ENCODE results near the gene TLR8. TPM values are rescaled to one million over a fixed set of nuclear protein-coding genes. Genes with fewer than 3 reads are reported as not detected.

Gene TLR8
- total RNA-seq, 1 experiment from 2014 or later = not detected

GRCh38 chrX:12954376-12954775, 48.0 kb downstream of the TLR8 start:
- ATAC-seq (no peak), DNase-seq (ENCODE audit: low read depth, low spot score) (no peak)
- no peaks in the 10 kb centered on the region for H3K27me3 ChIP-seq (ENCODE audit: control insufficient read depth, insufficient read depth, low read length)
- no peak overlapping the region for H3K4me3 ChIP-seq (ENCODE audit: low read depth in 2 of 2, low read length in 2 of 2)
- intact Hi-C loops (cut with micrococcal nuclease; ENCODE audit: unreplicated experiment) = no loop called here
- no peak overlapping the region for H3K27ac ChIP-seq (ENCODE audit: low read length)
- in situ Hi-C loops (cut with HindIII; ENCODE audit: low pct_unique_long_range_greater_than_20kb, low sequenced_read_pairs) = no loop called here
- ChIA-PET POLR2A (no interaction called here), CTCF (no interaction called here)
- no peaks in the 10 kb centered on the region for H3K9me3 ChIP-seq (ENCODE audit: control insufficient read depth, insufficient read depth, low read depth, low read length)
- no peaks in the 10 kb centered on the region for H3K36me3 ChIP-seq (ENCODE audit: control insufficient read depth, insufficient read depth, low read length)
- H3K4me1 ChIP-seq (ENCODE audit: control insufficient read depth, insufficient read depth, low read length) = peaks cover 9% of the 10 kb centered on the region; the same call in 1 of the 2 replicates
- no TSS peak for BruUV-seq (replicated peaks)
- TF ChIP-seq CTCF (IDR thresholded peaks at IDR 0.05) (no peak), SIN3A (IDR thresholded peaks at IDR 0.05; ENCODE audit: borderline replicate concordance, insufficient read depth, low read depth, low read length) (no peak), TCF7L2 (IDR thresholded peaks at IDR 0.05; ENCODE audit: low read depth, low read length) (no peak), POLR2AphosphoS5 (IDR thresholded peaks at IDR 0.05; ENCODE audit: low read depth, low read length) (no peak), REST (IDR thresholded peaks at IDR 0.05; ENCODE audit: insufficient read depth in 1 of 2, low read depth in 2 of 2, low read length in 1 of 2) (no peak)

GRCh38 chrX:12954981-12955380, 48.6 kb downstream of the TLR8 start:
- H3K9me3 ChIP-seq (ENCODE audit: control insufficient read depth, insufficient read depth, low read depth, low read length) = no peaks in the 10 kb centered on the region
- H3K4me1 ChIP-seq (ENCODE audit: control insufficient read depth, insufficient read depth, low read length) = peaks cover 6% of the 10 kb centered on the region; the same call in 1 of the 2 replicates
- no TSS peak for BruUV-seq (replicated peaks)
- TF ChIP-seq CTCF (IDR thresholded peaks at IDR 0.05) (no peak), TCF7L2 (IDR thresholded peaks at IDR 0.05; ENCODE audit: low read depth, low read length) (no peak), SIN3A (IDR thresholded peaks at IDR 0.05; ENCODE audit: borderline replicate concordance, insufficient read depth, low read depth, low read length) (no peak), POLR2AphosphoS5 (IDR thresholded peaks at IDR 0.05; ENCODE audit: low read depth, low read length) (no peak), REST (IDR thresholded peaks at IDR 0.05; ENCODE audit: insufficient read depth in 1 of 2, low read depth in 2 of 2, low read length in 1 of 2) (no peak)
- H3K27me3 ChIP-seq (ENCODE audit: control insufficient read depth, insufficient read depth, low read length) = no peaks in the 10 kb centered on the region
- no peaks in the 10 kb centered on the region for H3K36me3 ChIP-seq (ENCODE audit: control insufficient read depth, insufficient read depth, low read length)
- DNase-seq (ENCODE audit: low read depth, low spot score) (no peak), ATAC-seq (no peak)
- no peak overlapping the region for H3K4me3 ChIP-seq (ENCODE audit: low read depth in 2 of 2, low read length in 2 of 2)
- ChIA-PET CTCF (no interaction called here), POLR2A (no interaction called here)
- intact Hi-C loops (cut with micrococcal nuclease; ENCODE audit: unreplicated experiment) = no loop called here
- no peak overlapping the region for H3K27ac ChIP-seq (ENCODE audit: low read length)
- in situ Hi-C loops (cut with HindIII; ENCODE audit: low pct_unique_long_range_greater_than_20kb, low sequenced_read_pairs) = no loop called here

Measured in Panc1 (cell line).